ENCODE measurements around the gene ZNF710.

DNA sequence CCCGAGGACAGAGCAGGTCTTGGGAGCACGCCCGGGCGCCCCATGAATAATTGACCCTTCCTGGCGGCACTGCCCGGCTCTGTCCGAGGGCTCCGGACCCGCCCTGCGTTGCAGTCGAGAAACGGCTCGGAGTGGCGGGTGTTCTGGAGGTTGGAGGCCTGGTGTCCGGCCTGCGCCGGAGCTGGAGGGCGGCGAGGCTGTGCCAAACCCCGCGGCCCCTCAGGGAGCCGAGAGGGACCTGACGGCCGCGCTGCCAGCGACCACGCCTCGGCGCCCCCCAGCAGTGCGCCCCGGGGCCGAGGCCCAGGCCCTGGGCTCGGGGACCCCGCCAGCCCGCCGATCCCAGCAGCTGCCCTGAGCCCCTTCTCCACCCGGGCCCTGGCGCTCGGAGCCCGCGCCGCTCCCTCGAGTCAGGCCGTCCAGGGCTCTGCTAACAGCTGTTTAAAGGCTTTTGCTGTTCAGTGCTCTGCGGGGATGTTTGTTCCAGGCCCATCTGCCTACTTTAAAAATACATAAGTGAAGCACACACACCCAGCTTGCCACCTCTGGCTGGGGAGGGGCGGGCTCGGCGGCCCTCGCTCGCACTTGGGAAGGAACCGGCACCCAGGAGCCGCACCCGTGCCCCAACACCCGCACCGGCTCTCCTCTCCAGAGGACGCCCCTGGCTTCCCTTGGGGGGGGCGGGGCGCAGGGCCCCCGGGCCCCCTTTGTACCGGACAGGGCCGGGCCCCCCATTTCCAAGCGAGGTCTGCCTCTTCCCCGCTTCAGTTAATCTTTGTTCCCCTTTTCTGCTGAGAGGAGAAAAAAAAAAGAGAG lies 730 bp upstream of the ZNF710 start:
- TF ChIP-seq POLR2AphosphoS5 (IDR thresholded peaks at IDR 0.05; ENCODE audit: insufficient read depth, low read depth, low read length) (no peak), CTCF (IDR thresholded peaks at IDR 0.05; ENCODE audit: extremely low read depth in 1 of 2, insufficient read depth in 1 of 2, low read depth in 1 of 2, low read length in 2 of 2) (no peak)
